GM18909 (cell line): Measurements from ENCODE around the gene POU2F1.

Experiments used
- ATAC-seq: cut with Tn5 transposase; IDR thresholded peaks from one replicate; pipeline ENCODE4 v1.9.1; 2021; ENCODE audit warnings: mild to moderate bottlenecking; ENCODE audit not compliant: unreplicated experiment, poor library complexity

POU2F1 gene

GRCh38 chr1:167344615-167345385 lies 124.1 kb downstream of the POU2F1 start:
- ATAC-seq = no peak

GRCh38 chr1:167345386-167345733 lies 124.7 kb downstream of the POU2F1 start:
- ATAC-seq = no peak

GRCh38 chr1:167357305-167357704 lies 136.6 kb downstream of the POU2F1 start:
- ATAC-seq = no peak

GRCh38 chr1:167359295-167359694 lies 138.6 kb downstream of the POU2F1 start:
- ATAC-seq = no peak

GRCh38 chr1:167360120-167360519 lies 139.4 kb downstream of the POU2F1 start:
- no peak for ATAC-seq

GRCh38 chr1:167362638-167363037 lies 142.0 kb downstream of the POU2F1 start:
- no peak for ATAC-seq

- ATAC-seq = no peak
Measured at GRCh38 chr1:167364826-167365225, 144.1 kb downstream of the POU2F1 start.

GRCh38 chr1:167365360-167365759 lies 144.7 kb downstream of the POU2F1 start:
- ATAC-seq = no peak

GRCh38 chr1:167367705-167368104 lies 147.0 kb downstream of the POU2F1 start:
- no peak for ATAC-seq

- ATAC-seq = no peak
Measured at GRCh38 chr1:167369175-167369574, 148.5 kb downstream of the POU2F1 start.

GRCh38 chr1:167369933-167370332 lies 149.2 kb downstream of the POU2F1 start:
- no peak for ATAC-seq

GRCh38 chr1:167371030-167371429 lies 150.3 kb downstream of the POU2F1 start:
- no peak for ATAC-seq

- no peak for ATAC-seq
Measured at GRCh38 chr1:167373398-167373797, 152.7 kb downstream of the POU2F1 start.

GRCh38 chr1:167373986-167374385 lies 153.3 kb downstream of the POU2F1 start:
- ATAC-seq = no peak

- ATAC-seq = no peak
Measured at GRCh38 chr1:167375949-167376348, 155.3 kb downstream of the POU2F1 start.

- ATAC-seq = no peak
Measured at GRCh38 chr1:167387251-167387910, 166.7 kb downstream of the POU2F1 start.

GRCh38 chr1:167388976-167389375 lies 168.3 kb downstream of the POU2F1 start:
- ATAC-seq = no peak

- no peak for ATAC-seq
Measured at GRCh38 chr1:167392200-167392696, 171.6 kb downstream of the POU2F1 start.

- no peak for ATAC-seq
Measured at GRCh38 chr1:167400359-167400953, 179.8 kb downstream of the POU2F1 start.

GRCh38 chr1:167401260-167401873 lies 180.7 kb downstream of the POU2F1 start:
- peak; percentile 71 for ATAC-seq
